Measurements from ENCODE around the gene TMPRSS4.

Gene TMPRSS4

GRCh38 chr11:118081241-118081958 lies 4.5 kb downstream of the TMPRSS4 start:
- Histone ChIP-seq H3K9ac (ENCODE audit: low read length) (no peak overlapping the region), H4K20me1 (ENCODE audit: insufficient read depth, low read length) (no peaks in the 10 kb centered on the region), H3K27ac (ENCODE audit: low read depth, low read length, poor library complexity, severe bottlenecking) (no peak overlapping the region), H2AFZ (ENCODE audit: low read length) (no peak overlapping the region), H3K36me3 (ENCODE audit: insufficient read depth, low read length) (no peaks in the 10 kb centered on the region; the same call in 1 of the 2 replicates), H3K4me3 (ENCODE audit: low read depth, low read length, poor library complexity, severe bottlenecking) (no peak overlapping the region), H3K9me3 (ENCODE audit: low read length) (no peaks in the 10 kb centered on the region), H3K9me2 (ENCODE audit: low read depth, low read length) (no peaks in the 10 kb centered on the region), H3K79me2 (ENCODE audit: insufficient read depth, low read length) (no peaks in the 10 kb centered on the region), H3K4me1 (ENCODE audit: insufficient read depth, low read length, severe bottlenecking) (no peaks in the 10 kb centered on the region), H3F3A (ENCODE audit: insufficient read depth, low read length) (no peaks in the 10 kb centered on the region), H3K27me3 (ENCODE audit: insufficient read depth, low read length) (no peaks in the 10 kb centered on the region; the same call in 1 of the 2 replicates), H3K4me2 (ENCODE audit: low read length) (no peak overlapping the region)
- TF ChIP-seq EZH2 (IDR thresholded peaks at IDR 0.05; ENCODE audit: borderline replicate concordance, low read length), result no peak
- TF ChIP-seq CTCF (IDR thresholded peaks at IDR 0.05; ENCODE audit: low read length), result no peak

GRCh38 chr11:118082880-118083552 lies 6.1 kb downstream of the TMPRSS4 start:
- Histone ChIP-seq H3K9ac (ENCODE audit: low read length) (no peak overlapping the region), H2AFZ (ENCODE audit: low read length) (no peak overlapping the region), H3K4me2 (ENCODE audit: low read length) (no peak overlapping the region), H3K4me3 (ENCODE audit: low read depth, low read length, poor library complexity, severe bottlenecking) (no peak overlapping the region), H4K20me1 (ENCODE audit: insufficient read depth, low read length) (no peaks in the 10 kb centered on the region), H3K4me1 (ENCODE audit: insufficient read depth, low read length, severe bottlenecking) (no peaks in the 10 kb centered on the region), H3K79me2 (ENCODE audit: insufficient read depth, low read length) (no peaks in the 10 kb centered on the region), H3K9me3 (ENCODE audit: low read length) (no peaks in the 10 kb centered on the region), H3K36me3 (ENCODE audit: insufficient read depth, low read length) (no peaks in the 10 kb centered on the region; the same call in 1 of the 2 replicates), H3F3A (ENCODE audit: insufficient read depth, low read length) (no peaks in the 10 kb centered on the region), H3K27me3 (ENCODE audit: insufficient read depth, low read length) (no peaks in the 10 kb centered on the region; the same call in 1 of the 2 replicates), H3K27ac (ENCODE audit: low read depth, low read length, poor library complexity, severe bottlenecking) (no peak overlapping the region), H3K9me2 (ENCODE audit: low read depth, low read length) (no peaks in the 10 kb centered on the region)
- TF ChIP-seq CTCF (IDR thresholded peaks at IDR 0.05; ENCODE audit: low read length), result no peak
- TF ChIP-seq EZH2 (IDR thresholded peaks at IDR 0.05; ENCODE audit: borderline replicate concordance, low read length), result no peak

- H3K79me2 ChIP-seq (ENCODE audit: insufficient read depth, low read length), result no peaks in the 10 kb centered on the region
- no peak overlapping the region for H3K4me3 ChIP-seq (ENCODE audit: low read depth, low read length, poor library complexity, severe bottlenecking)
- H3K4me2 ChIP-seq (ENCODE audit: low read length), result no peak overlapping the region
- no peaks in the 10 kb centered on the region for H4K20me1 ChIP-seq (ENCODE audit: insufficient read depth, low read length)
- no peak overlapping the region for H3K9ac ChIP-seq (ENCODE audit: low read length)
- no peaks in the 10 kb centered on the region; the same call in 1 of the 2 replicates for H3K36me3 ChIP-seq (ENCODE audit: insufficient read depth, low read length)
- H3K27me3 ChIP-seq (ENCODE audit: insufficient read depth, low read length), result no peaks in the 10 kb centered on the region; the same call in 1 of the 2 replicates
- H3K9me3 ChIP-seq (ENCODE audit: low read length), result no peaks in the 10 kb centered on the region
- no peaks in the 10 kb centered on the region for H3F3A ChIP-seq (ENCODE audit: insufficient read depth, low read length)
- no peak overlapping the region for H2AFZ ChIP-seq (ENCODE audit: low read length)
- no peak overlapping the region for H3K27ac ChIP-seq (ENCODE audit: low read depth, low read length, poor library complexity, severe bottlenecking)
- no peaks in the 10 kb centered on the region for H3K9me2 ChIP-seq (ENCODE audit: low read depth, low read length)
- TF ChIP-seq EZH2 (IDR thresholded peaks at IDR 0.05; ENCODE audit: borderline replicate concordance, low read length), result no peak
- no peaks in the 10 kb centered on the region for H3K4me1 ChIP-seq (ENCODE audit: insufficient read depth, low read length, severe bottlenecking)
These were observed 7.4 kb downstream of the TMPRSS4 start for GRCh38 chr11:118084247-118084646.
